LoVo (cell line): ENCODE measurements around the gene PMVK.

ENCODE experiments used
- DNase-seq: peaks from one replicate; pipeline ENCODE4 v3.0.0-alpha.2; 2016; ENCODE audit warnings: low spot score

Gene PMVK

GRCh38 chr1:154877370-154877974 lies 59.0 kb downstream of the PMVK start:
- DNase-seq: peak; percentile 73

- no peak for DNase-seq
These were observed 59.6 kb downstream of the PMVK start for GRCh38 chr1:154876842-154877369.
